Fibroblast of skin of left quadriceps (primary cell): Measurements from ENCODE around the gene NAV2.
A peak's percentile ranks its signal among the peaks of the same experiment; 100 is the strongest.

Source experiments
- DNase-seq, 2 experiments: peaks; one replicate each; pipeline ENCODE4 v3.0.0-alpha.2; 2013; ENCODE audit warnings: low read depth in 2 of 2

The NAV2 gene

GRCh38 chr11:19718051-19718450, 5.4 kb downstream of the NAV2 start:
- no peak for DNase-seq

DNA sequence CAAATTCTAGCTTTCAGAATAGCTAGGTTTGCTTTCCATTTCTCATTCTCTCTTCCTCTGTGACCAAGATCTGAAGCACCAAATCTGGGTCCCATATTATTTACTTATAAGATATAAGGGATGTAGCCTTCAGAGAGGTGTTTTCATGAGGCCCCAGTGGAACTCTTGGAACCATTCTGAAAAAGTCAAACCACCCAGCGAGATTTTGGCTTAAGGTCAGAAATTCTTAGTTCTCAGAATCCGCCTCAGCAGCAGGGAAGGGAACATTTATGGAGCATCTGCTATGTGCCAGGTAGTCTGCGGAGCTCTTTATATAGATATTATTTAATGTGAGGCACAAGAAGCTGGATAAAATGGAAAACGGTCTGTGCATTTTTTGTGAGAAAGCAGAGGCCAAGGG, 6.3 kb downstream of the NAV2 start:
- DNase-seq, result no peak

DNA sequence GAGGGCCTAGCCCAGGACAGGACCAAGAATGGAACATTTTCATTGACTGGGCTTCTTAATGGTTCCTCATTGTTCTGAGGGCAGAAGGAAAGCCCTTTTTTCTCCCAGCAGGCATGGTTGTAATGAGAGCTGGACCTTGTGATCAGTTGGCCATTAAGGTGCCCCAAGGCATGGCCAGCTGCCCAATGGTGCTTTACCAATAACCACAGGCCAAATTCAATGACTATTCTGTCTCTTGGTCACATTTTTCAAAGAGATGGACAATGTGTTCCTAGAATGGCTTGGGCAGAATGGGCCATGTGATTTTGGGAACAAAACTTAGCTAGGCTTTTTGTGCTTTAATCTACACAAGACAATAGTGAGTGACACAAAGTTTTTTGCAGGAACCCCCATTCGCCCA, 7.3 kb downstream of the NAV2 start:
- DNase-seq, result no peak

DNA sequence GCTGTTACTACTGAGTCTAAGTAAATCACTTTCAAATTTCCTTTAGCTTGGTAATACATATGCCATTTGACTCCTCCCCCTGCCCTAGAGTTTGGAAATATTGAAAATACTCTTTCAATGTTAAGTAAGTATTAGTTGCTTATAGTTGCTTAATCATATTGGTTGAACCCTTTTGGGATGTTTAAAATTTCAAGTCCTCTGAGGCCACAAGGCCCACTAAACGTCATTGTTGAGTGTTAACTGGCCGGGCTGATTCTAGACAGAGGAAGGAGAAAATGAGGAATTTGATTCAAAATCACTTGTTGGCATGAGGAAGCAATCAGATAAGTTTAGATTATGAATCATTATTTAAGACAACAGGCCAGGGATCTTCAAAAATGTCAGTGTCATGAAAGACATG, 8.5 kb downstream of the NAV2 start:
- DNase-seq, result no peak

DNA sequence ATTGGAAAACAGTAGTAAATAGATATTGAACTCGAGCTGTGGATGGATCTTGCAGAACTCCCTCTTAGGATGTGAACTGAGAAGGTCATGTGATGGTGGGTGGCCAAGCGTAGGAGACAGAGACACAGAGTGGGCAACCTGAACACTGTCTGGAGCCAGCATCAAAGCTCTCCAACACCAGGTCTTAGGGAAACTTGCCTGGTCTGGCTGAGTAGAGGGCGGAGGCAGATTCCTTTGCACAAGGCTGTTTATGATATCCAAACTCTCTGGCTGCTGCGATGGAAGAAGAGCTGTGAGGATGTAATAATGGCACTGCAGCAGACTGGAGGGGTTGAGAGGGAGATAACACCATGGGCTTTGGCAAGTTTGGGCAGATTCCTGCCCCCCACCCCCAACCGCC, 10.1 kb downstream of the NAV2 start:
- no peak for DNase-seq

- DNase-seq, result no peak
Observed at GRCh38 chr11:19723572-19724342, 11.1 kb downstream of the NAV2 start.

DNA sequence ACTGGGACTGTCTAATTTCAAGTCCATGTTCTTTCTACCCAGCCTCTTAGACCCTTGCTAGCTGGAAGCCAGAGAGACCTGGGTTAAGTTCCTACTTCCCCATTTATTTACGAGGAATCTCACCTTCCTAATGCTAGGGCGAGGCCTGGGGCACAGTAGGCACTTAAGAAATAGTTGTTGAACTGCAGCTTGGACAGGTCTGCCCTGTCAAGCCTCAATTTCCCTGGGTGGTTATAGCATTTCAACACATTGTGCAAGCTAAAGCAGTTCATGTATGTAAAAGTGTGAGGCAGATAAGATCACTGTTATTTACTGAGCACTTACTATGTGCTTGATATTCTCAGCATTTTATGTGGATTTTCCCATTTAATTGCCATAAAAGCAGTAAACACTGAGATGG, 12.1 kb downstream of the NAV2 start:
- DNase-seq, result no peak

DNA sequence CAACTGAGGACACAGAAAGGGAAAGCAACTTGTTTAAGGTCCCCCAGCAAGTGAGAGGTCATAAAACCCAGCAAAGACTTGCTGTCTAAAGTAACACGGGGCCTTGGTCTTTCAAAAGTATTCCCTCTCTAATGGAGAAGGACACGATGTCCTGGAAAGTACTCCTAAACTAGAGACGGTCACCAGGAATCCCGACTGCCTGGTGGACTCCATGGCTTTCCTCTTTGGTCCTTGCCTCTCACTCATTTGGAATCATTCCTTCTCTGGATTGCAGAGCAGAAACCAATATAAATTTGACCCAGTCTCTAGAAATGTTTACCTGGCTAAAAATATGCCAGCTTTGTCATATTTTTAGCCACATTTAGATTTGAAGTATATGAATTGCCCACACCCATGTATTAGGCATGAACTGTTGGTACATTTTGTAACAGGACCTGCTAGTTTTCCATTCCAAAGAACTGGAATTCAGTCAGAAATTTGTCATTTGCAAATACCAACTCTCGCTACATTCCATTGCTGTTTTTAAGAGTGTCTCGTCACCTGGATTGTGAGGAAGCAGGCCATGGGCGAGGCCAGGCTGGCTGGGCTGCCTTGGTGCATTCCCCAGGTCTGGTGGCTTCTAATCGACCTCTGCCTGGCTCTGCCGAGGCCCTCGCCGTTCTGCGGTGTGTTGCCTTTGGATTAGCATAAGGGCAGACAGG, 12.9 kb downstream of the NAV2 start:
- DNase-seq, result no peak

DNA sequence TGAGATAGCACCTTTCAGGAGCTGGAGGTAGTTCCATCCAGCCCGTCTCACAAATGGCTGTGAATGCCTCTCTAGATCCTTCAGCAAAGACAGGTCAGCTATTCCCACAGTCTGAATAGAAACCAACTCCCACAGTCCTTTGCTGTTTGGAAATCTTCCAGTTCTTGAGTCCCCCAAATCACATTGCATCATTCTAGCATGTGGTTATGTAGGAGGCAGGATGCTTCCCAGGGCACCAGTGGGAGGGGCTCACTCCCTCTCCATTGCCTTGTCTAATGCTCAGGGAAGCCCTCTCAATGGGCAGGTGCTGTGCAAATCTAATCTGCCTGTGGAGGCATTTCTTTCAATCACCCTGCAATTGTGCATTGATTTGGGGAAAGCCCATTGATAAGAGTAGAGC, 14.6 kb downstream of the NAV2 start:
- peak; percentile 64 to 66 for DNase-seq

DNA sequence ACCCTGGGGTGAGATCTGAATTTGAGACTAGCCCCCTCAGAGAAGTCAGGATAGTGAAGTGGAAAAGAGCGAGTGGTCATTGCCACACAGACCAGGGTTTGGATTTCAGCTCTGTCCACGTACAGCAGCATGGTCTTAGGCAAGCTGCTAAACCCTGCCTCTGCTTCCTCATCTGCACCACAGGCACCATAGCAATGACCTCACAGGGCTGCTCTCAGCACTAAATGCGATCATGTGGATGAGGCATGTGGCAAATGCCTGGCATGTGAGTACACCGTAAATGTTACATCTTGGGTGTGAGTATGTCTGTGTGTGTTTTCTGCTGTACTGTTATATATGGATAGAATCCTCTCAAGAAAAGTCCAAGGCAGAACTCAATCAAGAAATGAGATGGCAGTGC, 15.8 kb downstream of the NAV2 start:
- peak; percentile 42 to 43 for DNase-seq

DNA sequence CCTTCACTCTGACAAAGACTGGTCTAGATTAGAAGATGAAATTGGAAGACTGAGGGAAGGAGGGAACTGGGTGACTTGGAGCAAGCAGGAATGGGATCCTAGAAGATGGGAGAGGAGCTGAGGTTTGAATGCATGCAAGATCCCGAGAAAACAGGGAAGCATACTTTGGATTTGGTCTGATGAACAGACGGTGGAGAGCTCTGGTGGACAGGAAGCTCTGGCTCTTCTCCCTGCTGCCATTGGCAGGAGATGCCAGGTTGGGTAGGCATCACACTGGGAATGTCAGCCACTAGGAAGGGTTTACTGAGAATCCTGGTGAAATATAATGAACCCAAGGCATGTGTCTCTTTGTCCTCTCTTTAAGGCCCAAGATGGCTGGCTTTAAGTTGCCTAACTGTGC, 16.5 kb downstream of the NAV2 start:
- DNase-seq, result no peak

GRCh38 chr11:19730373-19730772, 17.7 kb downstream of the NAV2 start:
- no peak for DNase-seq

GRCh38 chr11:19734171-19734570, 21.5 kb downstream of the NAV2 start:
- DNase-seq, result no peak

DNA sequence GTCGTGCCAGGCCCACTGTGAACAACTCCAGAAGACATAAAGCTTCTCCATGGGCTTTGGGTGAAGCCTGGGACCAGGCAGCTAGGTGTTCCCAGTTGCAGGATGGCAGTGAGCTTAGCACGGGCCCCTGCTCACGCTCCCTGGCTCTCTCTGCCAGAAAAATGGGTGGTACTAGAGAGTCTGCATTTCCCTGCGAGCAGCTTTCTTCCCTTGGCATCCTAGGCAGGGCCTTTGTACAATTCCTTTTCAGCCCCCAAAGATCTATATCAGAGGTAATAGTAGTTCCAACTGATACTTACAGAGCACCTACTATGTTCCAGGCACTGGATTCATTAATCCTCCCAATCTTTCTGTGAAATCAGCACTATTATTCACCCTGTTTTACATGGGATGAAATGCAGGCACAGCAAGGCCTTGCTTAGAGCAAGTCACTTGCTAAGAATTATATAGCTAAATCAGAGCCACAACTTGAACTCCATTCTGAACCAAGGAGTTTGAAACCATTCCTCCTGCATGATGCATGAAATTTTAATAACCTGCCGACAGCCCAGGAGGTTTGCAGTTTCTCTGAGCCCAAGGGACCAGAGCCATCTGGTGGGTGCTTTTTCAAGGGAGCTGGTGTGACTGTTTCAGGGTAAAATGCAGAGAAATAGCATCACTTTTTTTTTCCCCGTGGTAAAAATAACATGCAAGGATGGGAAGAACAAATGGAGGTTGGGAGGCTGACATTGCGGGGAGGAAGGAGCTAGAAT, 22.7 kb downstream of the NAV2 start:
- peak; percentile 65 to 69 for DNase-seq

- DNase-seq, result no peak
Observed at GRCh38 chr11:19735909-19736498, 23.4 kb downstream of the NAV2 start.

DNA sequence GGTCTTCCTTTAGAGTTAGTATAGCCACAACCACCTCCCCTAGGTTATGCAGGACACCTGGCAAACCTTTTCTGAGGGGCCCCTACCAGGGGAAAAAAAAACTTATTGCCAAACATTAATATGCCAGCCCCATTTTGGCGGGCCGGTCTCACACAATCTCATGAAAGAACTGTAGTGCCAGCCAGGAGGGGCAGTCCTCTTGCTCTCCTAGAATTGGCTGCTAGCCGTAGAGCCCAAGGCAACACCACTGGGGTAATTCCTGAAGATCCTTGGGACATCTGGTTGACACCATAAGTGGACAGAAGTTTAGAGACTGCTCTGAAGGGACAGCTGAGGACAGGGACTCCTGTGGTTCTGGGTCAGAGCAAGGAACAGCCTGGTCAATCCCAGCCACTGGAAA, 24.2 kb downstream of the NAV2 start:
- DNase-seq, result no peak

- DNase-seq, result no peak
Observed at GRCh38 chr11:19737575-19737974, 24.9 kb downstream of the NAV2 start.

- DNase-seq, result no peak
Observed at GRCh38 chr11:19738124-19738523, 25.5 kb downstream of the NAV2 start.

DNA sequence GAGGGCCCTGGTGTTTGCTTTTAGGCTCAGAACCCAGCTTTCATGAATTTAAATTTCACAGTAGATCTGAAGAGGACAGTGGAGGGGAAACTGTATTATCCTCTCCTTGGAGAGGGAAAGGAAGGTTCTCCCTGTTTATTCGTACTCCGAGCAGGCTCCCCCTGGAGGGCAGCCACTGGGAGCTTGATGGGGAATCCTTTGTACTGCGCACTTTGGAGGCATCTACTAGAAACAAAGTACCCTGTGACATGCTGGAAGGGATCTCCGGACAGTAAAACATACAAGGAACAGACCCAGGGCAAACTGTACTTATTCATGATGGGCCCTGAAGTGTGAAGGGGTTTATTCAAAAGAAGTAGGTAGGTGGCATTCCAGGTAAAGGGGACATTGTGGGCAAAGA, 27.2 kb downstream of the NAV2 start:
- no peak for DNase-seq

DNA sequence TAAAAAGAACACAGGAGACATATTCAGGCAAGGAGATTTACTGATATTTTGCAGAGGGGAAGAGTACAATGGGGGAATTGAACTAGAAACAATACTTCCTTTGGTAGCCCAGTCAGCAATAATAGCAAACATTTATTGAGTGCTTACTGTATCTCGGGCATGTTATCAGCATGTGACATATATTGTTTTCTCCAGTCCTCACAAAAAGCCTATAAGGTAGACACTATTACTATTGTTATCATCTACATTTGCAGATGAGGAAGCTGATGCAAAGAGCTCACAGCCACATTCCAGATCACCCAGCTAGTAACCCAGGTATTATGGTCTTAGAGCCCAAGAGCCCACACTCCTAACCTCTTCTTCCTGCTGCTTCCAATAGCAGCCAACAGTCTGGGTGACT, 27.9 kb downstream of the NAV2 start:
- DNase-seq, result no peak

GRCh38 chr11:19742588-19743292, 30.1 kb downstream of the NAV2 start:
- DNase-seq, result peak; percentile 47 to 58

- DNase-seq, result no peak
Observed at GRCh38 chr11:19743622-19744021, 31.0 kb downstream of the NAV2 start.
